ENCODE results near the gene ITGB3BP. TPM values are rescaled to one million over a fixed set of nuclear protein-coding genes. Genes with fewer than 3 reads are reported as not detected.
A peak's percentile ranks its signal among the peaks of the same experiment; 100 is the strongest.
"Not testable (repeated sequence)": the region's sequence is repeated elsewhere in the genome, so short reads cannot be mapped to it uniquely, and the experiment has no call there.

The ITGB3BP gene
- total RNA-seq, 2 donors from 2014 or later = 13.3 to 20.3 TPM

GRCh38 chr1:63435161-63435560 lies 87.9 kb downstream of the ITGB3BP start:
- DNase-seq = no peak
- no peaks in the 10 kb centered on the region for H3K4me1 Mint-ChIP-seq

GRCh38 chr1:63429281-63429680 lies 93.7 kb downstream of the ITGB3BP start:
- no peak for ATAC-seq
- H3K4me3 Mint-ChIP-seq = no peak overlapping the region
- no peak overlapping the region for H3K27ac Mint-ChIP-seq
- H3K4me1 Mint-ChIP-seq = no peaks in the 10 kb centered on the region
- DNase-seq = no peak
- H3K9me3 ChIP-seq (ENCODE audit: control insufficient read depth, low read length, poor library complexity, severe bottlenecking) = no peaks in the 10 kb centered on the region
- H3K36me3 Mint-ChIP-seq (ENCODE audit: low read depth) = peaks cover 5% of the 10 kb centered on the region
- H3K27me3 Mint-ChIP-seq = no peaks in the 10 kb centered on the region

More at GRCh38 chr1:63435161-63435560, 87.9 kb downstream of the ITGB3BP start:
- ATAC-seq = no peak
- Mint-ChIP-seq H3K27me3 (no peaks in the 10 kb centered on the region), H3K4me3 (no peak overlapping the region), H3K27ac (no peak overlapping the region), H3K36me3 (ENCODE audit: low read depth) (no peaks in the 10 kb centered on the region)
- no peaks in the 10 kb centered on the region for H3K9me3 ChIP-seq (ENCODE audit: control insufficient read depth, low read length, poor library complexity, severe bottlenecking)

DNA sequence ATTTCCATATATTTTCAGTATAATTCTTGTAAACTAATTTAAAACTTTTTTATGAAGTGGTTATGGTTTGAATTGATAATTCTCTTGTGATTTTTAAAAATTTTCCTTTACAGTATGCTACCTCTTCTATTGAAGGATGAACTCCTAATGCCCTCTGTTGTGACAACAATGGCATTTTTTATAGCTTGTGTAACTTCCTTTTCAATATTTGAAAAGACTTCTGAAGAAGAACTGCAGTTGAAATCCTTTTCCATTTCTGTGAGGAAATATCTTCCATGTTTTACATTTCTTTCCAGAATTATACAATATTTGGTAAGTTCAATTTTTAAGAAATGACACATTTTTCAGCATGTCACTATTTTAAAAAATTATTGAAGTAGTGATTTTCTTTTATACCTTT lies 94.2 kb downstream of the ITGB3BP start:
- no peak overlapping the region for H3K27ac Mint-ChIP-seq
- no peak overlapping the region for H3K4me3 Mint-ChIP-seq
- ATAC-seq (no peak), DNase-seq (no peak)
- H3K4me1 Mint-ChIP-seq = no peaks in the 10 kb centered on the region
- no peaks in the 10 kb centered on the region for H3K9me3 ChIP-seq (ENCODE audit: control insufficient read depth, low read length, poor library complexity, severe bottlenecking)
- H3K27me3 Mint-ChIP-seq = no peaks in the 10 kb centered on the region
- peaks cover 5% of the 10 kb centered on the region for H3K36me3 Mint-ChIP-seq (ENCODE audit: low read depth)

DNA sequence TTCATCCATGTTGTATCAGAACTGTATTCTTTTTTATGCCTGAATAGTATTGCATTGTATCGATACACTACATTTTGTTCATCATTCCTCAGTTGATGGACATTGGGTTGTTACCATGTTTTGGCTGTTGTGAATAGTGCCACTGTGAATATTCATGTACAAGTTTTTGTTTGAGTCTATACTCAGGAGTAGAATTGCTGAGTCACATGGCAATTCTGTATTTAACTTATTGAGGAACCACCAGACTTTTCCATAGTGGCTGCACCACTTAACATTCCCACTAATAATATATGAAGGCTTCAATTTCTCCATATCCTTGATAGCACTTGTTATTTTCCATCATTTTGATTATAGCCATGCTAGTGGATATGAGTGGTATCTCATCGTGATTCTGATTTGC lies 99.4 kb downstream of the ITGB3BP start:
- H3K36me3 Mint-ChIP-seq (ENCODE audit: low read depth) = peaks cover 3% of the 10 kb centered on the region
- ATAC-seq = no peak
- no peak overlapping the region for H3K27ac Mint-ChIP-seq
- H3K4me3 Mint-ChIP-seq = no peak overlapping the region
- no peak for DNase-seq
- H3K4me1 Mint-ChIP-seq = peaks cover 2% of the 10 kb centered on the region
- no peaks in the 10 kb centered on the region for H3K27me3 Mint-ChIP-seq
- no peaks in the 10 kb centered on the region for H3K9me3 ChIP-seq (ENCODE audit: control insufficient read depth, low read length, poor library complexity, severe bottlenecking)

DNA sequence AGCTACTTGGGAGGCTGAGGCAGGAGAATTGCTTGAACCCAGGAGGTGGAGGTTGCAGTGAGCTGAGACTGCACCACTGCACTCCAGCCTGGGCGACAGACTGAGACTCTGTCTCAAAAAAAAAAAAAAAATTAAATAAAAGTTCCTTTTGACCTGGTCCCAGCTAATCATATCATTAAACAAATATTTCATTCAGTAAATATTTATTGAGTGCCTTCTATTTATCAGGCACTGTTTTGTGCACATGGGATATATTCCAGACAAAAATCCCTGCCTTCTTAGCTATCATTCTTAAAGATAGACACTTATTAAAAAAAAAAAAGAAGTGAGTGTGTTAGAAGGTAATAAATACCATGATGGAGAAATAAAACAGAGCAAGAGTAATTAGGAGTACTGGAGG lies 102.3 kb downstream of the ITGB3BP start:
- H3K27ac Mint-ChIP-seq; H3K9me3 ChIP-seq (ENCODE audit: control insufficient read depth, low read length, poor library complexity, severe bottlenecking); DNase-seq; H3K4me1 Mint-ChIP-seq; H3K4me3 Mint-ChIP-seq; ATAC-seq; H3K27me3 Mint-ChIP-seq: not testable (repeated sequence)
- peaks cover 12% of the 10 kb centered on the region for H3K36me3 Mint-ChIP-seq (ENCODE audit: low read depth)

- H3K4me1 Mint-ChIP-seq = peaks cover 4% of the 10 kb centered on the region
These were observed 104.9 kb downstream of the ITGB3BP start for GRCh38 chr1:63418101-63418500.

DNA sequence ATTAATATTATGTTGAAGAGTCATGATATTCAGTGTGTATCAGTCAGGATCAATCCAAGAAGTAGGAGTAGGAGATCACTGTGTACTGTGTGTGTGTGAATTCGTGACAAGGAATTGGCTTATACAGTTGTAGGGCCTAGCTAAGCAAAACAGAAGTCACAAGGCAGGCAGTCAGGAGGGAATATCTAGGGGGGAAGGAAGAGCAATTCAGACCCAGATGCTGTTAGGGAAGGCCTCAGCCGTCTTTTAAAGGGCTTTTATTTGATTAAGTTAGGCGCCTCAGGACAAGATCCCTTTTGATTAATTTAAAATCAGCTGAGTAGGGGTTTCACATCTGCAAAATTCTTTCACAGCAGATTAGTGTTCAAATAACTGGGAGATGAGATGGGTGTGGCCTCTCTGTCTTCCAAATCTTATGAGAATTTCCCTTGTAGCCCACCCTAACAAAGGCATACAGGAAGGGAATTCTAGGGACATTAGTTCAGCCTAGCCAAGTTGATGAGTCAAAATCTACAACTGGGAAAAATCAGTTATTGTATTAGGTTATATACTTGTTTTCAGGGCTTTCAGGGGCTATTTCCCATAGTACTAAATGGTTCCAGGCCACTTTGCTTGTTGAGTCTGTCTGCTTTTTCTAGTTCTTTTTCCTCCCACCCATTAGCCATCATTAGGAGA lies 108.2 kb downstream of the ITGB3BP start:
- peaks cover 2% of the 10 kb centered on the region for H3K4me1 Mint-ChIP-seq
- H3K9me3 ChIP-seq (ENCODE audit: control insufficient read depth, low read length, poor library complexity, severe bottlenecking) = no peaks in the 10 kb centered on the region
- peaks cover 17% of the 10 kb centered on the region for H3K36me3 Mint-ChIP-seq (ENCODE audit: low read depth)
- no peak overlapping the region for H3K4me3 Mint-ChIP-seq
- no peaks in the 10 kb centered on the region for H3K27me3 Mint-ChIP-seq
- no peak overlapping the region for H3K27ac Mint-ChIP-seq
- DNase-seq (no peak), ATAC-seq (no peak)

More at GRCh38 chr1:63418101-63418500, 104.9 kb downstream of the ITGB3BP start:
- DNase-seq (no peak), ATAC-seq (no peak)
- no peaks in the 10 kb centered on the region for H3K9me3 ChIP-seq (ENCODE audit: control insufficient read depth, low read length, poor library complexity, severe bottlenecking)
- H3K4me3 Mint-ChIP-seq = no peak overlapping the region
- H3K27me3 Mint-ChIP-seq = no peaks in the 10 kb centered on the region
- H3K36me3 Mint-ChIP-seq (ENCODE audit: low read depth) = peaks cover 12% of the 10 kb centered on the region
- H3K27ac Mint-ChIP-seq = peak overlapping the region; percentile 71

GRCh38 chr1:63413394-63413793 lies 109.6 kb downstream of the ITGB3BP start:
- peaks cover 2% of the 10 kb centered on the region for H3K4me1 Mint-ChIP-seq
- ATAC-seq (no peak), DNase-seq (no peak)
- no peaks in the 10 kb centered on the region for H3K27me3 Mint-ChIP-seq
- no peak overlapping the region for H3K4me3 Mint-ChIP-seq
- H3K27ac Mint-ChIP-seq = no peak overlapping the region
- H3K9me3 ChIP-seq (ENCODE audit: control insufficient read depth, low read length, poor library complexity, severe bottlenecking) = no peaks in the 10 kb centered on the region
- H3K36me3 Mint-ChIP-seq (ENCODE audit: low read depth) = peaks cover 12% of the 10 kb centered on the region

- H3K4me1 Mint-ChIP-seq = peaks cover 2% of the 10 kb centered on the region
- ATAC-seq (no peak), DNase-seq (no peak)
- H3K4me3 Mint-ChIP-seq = no peak overlapping the region
- no peaks in the 10 kb centered on the region for H3K9me3 ChIP-seq (ENCODE audit: control insufficient read depth, low read length, poor library complexity, severe bottlenecking)
- no peak overlapping the region for H3K27ac Mint-ChIP-seq
- peaks cover 5% of the 10 kb centered on the region for H3K36me3 Mint-ChIP-seq (ENCODE audit: low read depth)
- H3K27me3 Mint-ChIP-seq = no peaks in the 10 kb centered on the region
These were observed 112.0 kb downstream of the ITGB3BP start for GRCh38 chr1:63411066-63411465.

GRCh38 chr1:63408331-63408730 lies 114.7 kb downstream of the ITGB3BP start:
- no peak overlapping the region for H3K27ac Mint-ChIP-seq
- peaks cover 5% of the 10 kb centered on the region for H3K36me3 Mint-ChIP-seq (ENCODE audit: low read depth)

GRCh38 chr1:63407002-63407401 lies 116.0 kb downstream of the ITGB3BP start:
- no peaks in the 10 kb centered on the region for H3K9me3 ChIP-seq (ENCODE audit: control insufficient read depth, low read length, poor library complexity, severe bottlenecking)
- Mint-ChIP-seq H3K27me3 (no peaks in the 10 kb centered on the region), H3K4me1 (no peaks in the 10 kb centered on the region), H3K27ac (no peak overlapping the region), H3K4me3 (no peak overlapping the region), H3K36me3 (ENCODE audit: low read depth) (peaks cover 4% of the 10 kb centered on the region)
- DNase-seq (no peak), ATAC-seq (no peak)

More at GRCh38 chr1:63408331-63408730, 114.7 kb downstream of the ITGB3BP start:
- no peak for DNase-seq
- H3K4me3 Mint-ChIP-seq = no peak overlapping the region
- H3K4me1 Mint-ChIP-seq = peaks cover 2% of the 10 kb centered on the region
- no peaks in the 10 kb centered on the region for H3K9me3 ChIP-seq (ENCODE audit: control insufficient read depth, low read length, poor library complexity, severe bottlenecking)
- no peak for ATAC-seq
- no peaks in the 10 kb centered on the region for H3K27me3 Mint-ChIP-seq

GRCh38 chr1:63405987-63406386 lies 117.0 kb downstream of the ITGB3BP start:
- H3K27me3 Mint-ChIP-seq = no peaks in the 10 kb centered on the region
- no peak overlapping the region for H3K27ac Mint-ChIP-seq
- no peaks in the 10 kb centered on the region for H3K4me1 Mint-ChIP-seq
- H3K36me3 Mint-ChIP-seq (ENCODE audit: low read depth) = no peaks in the 10 kb centered on the region
- no peak for ATAC-seq
- H3K4me3 Mint-ChIP-seq = no peak overlapping the region
- no peak for DNase-seq
- no peaks in the 10 kb centered on the region for H3K9me3 ChIP-seq (ENCODE audit: control insufficient read depth, low read length, poor library complexity, severe bottlenecking)

DNA sequence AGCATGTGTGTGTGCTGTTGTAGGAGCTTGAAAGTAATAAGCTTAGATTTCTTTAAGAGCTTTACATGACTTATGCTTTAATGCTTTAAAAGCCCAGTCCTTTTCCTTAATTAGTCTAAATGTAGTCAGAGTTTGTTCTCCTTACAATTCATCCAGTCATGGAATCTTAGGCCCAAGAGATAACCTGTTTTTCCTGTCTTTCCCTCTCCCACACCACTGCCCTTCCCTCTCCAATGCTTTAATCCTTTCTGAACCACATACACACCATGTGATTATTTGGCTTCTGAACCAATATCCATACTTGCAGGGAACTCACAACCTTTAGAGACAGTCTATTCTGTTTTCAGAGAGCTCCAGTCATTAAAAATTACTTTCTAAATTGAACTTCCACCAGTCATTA lies 118.0 kb downstream of the ITGB3BP start:
- no peak for ATAC-seq
- Mint-ChIP-seq H3K4me1 (no peaks in the 10 kb centered on the region), H3K36me3 (ENCODE audit: low read depth) (no peaks in the 10 kb centered on the region), H3K4me3 (no peak overlapping the region), H3K27ac (peak overlapping the region; percentile 51), H3K27me3 (no peaks in the 10 kb centered on the region)
- H3K9me3 ChIP-seq (ENCODE audit: control insufficient read depth, low read length, poor library complexity, severe bottlenecking) = no peaks in the 10 kb centered on the region
- no peak for DNase-seq

GRCh38 chr1:63403386-63403785 lies 119.6 kb downstream of the ITGB3BP start:
- H3K27me3 Mint-ChIP-seq = no peaks in the 10 kb centered on the region
- no peaks in the 10 kb centered on the region for H3K4me1 Mint-ChIP-seq
- H3K36me3 Mint-ChIP-seq (ENCODE audit: low read depth) = no peaks in the 10 kb centered on the region
- ATAC-seq (no peak), DNase-seq (no peak)
- no peak overlapping the region for H3K27ac Mint-ChIP-seq
- no peak overlapping the region for H3K4me3 Mint-ChIP-seq
- H3K9me3 ChIP-seq (ENCODE audit: control insufficient read depth, low read length, poor library complexity, severe bottlenecking) = no peaks in the 10 kb centered on the region
